Stimulated activated CD8-positive, alpha-beta memory T cell treated with anti-CD3 and anti-CD28 coated beads, Interleukin-4, amount 100 ng/mL, for 4 hours (primary cell): ENCODE data around the gene ZYG11B.
"Not testable (repeated sequence)": the region's sequence is repeated elsewhere in the genome, so short reads cannot be mapped to it uniquely, and the experiment has no call there.

Experiments
- DNase-seq, 2 donors: peaks; one replicate each; pipeline ENCODE4 v3.0.0-alpha.2; 2020; ENCODE audit warnings: low read depth in 2 of 2, low spot score in 1 of 2

ZYG11B gene

GRCh38 chr1:52726265-52727113 is at the start of gene ZYG11B:
Gene ZYG11B (plus strand): TSS chr1:52726453. CDS start chr1:52726654, 201 bp downstream.
- peak; percentile 64 to 81 for DNase-seq

GRCh38 chr1:52677076-52677806 is 49.0 kb upstream of the ZYG11B start:
- DNase-seq = no peak

GRCh38 chr1:52679048-52679447 is 47.2 kb upstream of the ZYG11B start:
- DNase-seq = no peak

- no peak for DNase-seq
Observed at GRCh38 chr1:52679498-52679897, 46.8 kb upstream of the ZYG11B start.

- DNase-seq = no peak
Observed at GRCh38 chr1:52680353-52680752, 45.9 kb upstream of the ZYG11B start.

GRCh38 chr1:52681136-52681535 is 45.1 kb upstream of the ZYG11B start:
- DNase-seq = no peak

GRCh38 chr1:52683367-52683940 is 42.8 kb upstream of the ZYG11B start:
- no peak for DNase-seq

- DNase-seq = no peak
Observed at GRCh38 chr1:52684545-52684944, 41.7 kb upstream of the ZYG11B start.

GRCh38 chr1:52686261-52686751 is 39.9 kb upstream of the ZYG11B start:
- peak; percentile 42 to 49 for DNase-seq

GRCh38 chr1:52686830-52687229 is 39.4 kb upstream of the ZYG11B start:
- no peak for DNase-seq

GRCh38 chr1:52691821-52692220 is 34.4 kb upstream of the ZYG11B start:
- DNase-seq = no peak

- DNase-seq = no peak
Observed at GRCh38 chr1:52692697-52693096, 33.6 kb upstream of the ZYG11B start.

GRCh38 chr1:52693351-52693750 is 32.9 kb upstream of the ZYG11B start:
- DNase-seq = not testable (repeated sequence)

- no peak for DNase-seq
Observed at GRCh38 chr1:52693843-52694242, 32.4 kb upstream of the ZYG11B start.

- no peak for DNase-seq
Observed at GRCh38 chr1:52695627-52696026, 30.6 kb upstream of the ZYG11B start.

- peak in 1 of 2 donors; percentile 35 for DNase-seq
Observed at GRCh38 chr1:52697795-52698674, 28.2 kb upstream of the ZYG11B start, which contains the start of gene COA7. Gene COA7 (minus strand): TSS chr1:52698347. CDS start chr1:52698326, 21 bp downstream.

GRCh38 chr1:52702886-52703787 is 23.1 kb upstream of the ZYG11B start:
- peak; percentile 57 to 61 for DNase-seq

GRCh38 chr1:52706136-52706670 is 20.1 kb upstream of the ZYG11B start:
- no peak for DNase-seq
